ENCODE data around the gene TSPAN9.

Gene TSPAN9

GRCh38 chr12:3257411-3257810 lies 180.2 kb downstream of the TSPAN9 start:
- peak; percentile 29 to 68 (median 57) for DNase-seq

DNA sequence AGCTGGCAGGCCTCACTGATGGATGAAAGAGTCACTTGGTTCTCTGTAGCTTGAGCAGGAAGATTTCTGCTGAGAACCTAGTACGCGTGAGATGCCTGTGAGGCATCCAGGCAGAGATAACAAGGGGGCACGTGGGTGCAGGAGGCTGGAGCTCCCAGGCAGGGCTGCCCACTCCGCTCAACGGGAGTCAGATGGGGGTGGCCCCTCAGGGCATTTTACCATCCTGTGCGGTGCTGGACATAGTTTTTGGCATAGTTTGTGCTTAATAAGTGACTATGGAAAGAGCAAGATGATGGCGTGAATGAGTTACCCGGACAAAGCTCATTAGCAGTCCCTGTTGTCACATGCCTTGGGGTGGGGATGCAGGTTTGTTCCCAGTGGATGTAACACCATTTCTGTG lies 182.8 kb downstream of the TSPAN9 start:
- DNase-seq: no peak

DNA sequence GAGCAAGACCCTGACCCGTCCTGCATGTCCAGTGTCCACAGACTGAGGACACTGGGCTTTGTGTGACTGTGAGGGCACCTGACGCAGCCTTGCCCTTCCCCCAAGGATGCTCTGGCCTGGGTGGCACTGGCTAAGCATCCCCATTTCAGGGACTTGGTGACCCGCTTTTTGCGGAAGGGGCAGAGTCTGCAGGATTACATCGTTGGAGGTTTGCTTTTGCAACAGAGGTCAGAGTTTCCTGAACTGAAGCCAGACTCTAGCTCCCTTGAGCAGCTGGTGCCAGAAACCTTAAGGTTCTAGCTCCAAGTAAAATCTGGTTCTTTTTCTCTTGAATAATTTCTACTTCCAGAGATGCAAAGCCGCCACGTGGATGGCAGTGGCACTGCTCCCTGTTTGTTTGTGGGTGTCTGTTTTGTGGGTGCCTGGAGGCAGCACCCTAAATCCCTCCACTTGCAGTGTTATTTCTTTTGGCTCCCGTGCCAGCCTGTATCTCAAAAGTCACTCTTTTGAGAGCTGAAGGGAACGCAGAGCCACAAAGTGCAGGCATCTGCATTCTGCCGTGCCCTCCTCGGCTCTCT lies 184.7 kb downstream of the TSPAN9 start:
- DNase-seq: no peak

DNA sequence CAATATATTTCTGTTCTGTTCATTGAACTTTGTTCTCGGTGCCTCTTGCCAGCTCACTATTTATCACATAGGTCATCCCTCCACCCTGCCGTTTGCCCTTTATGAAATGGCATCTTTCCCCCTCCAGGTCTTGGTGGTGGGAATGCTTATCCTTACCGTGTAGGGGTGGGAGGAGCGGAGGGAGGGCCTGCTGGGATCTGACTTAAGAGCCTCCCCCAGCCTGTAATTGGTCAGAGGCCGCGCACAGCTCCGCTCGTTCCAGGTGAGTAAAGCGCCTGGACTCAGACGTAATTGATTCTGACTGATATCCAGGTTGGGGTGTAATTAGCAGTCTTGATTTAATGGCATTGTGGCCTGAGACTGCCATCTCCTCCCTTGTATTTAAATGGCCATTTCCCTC lies 185.3 kb downstream of the TSPAN9 start:
- DNase-seq: peak in 2 of 3 experiments; percentile 85 to 94

GRCh38 chr12:3263282-3263681 lies 186.1 kb downstream of the TSPAN9 start:
- DNase-seq: no peak

GRCh38 chr12:3263939-3264922 lies 187.1 kb downstream of the TSPAN9 start:
- DNase-seq: no peak

GRCh38 chr12:3265406-3265805 lies 188.2 kb downstream of the TSPAN9 start:
- DNase-seq: peak in 1 of 3 experiments; percentile 21

DNA sequence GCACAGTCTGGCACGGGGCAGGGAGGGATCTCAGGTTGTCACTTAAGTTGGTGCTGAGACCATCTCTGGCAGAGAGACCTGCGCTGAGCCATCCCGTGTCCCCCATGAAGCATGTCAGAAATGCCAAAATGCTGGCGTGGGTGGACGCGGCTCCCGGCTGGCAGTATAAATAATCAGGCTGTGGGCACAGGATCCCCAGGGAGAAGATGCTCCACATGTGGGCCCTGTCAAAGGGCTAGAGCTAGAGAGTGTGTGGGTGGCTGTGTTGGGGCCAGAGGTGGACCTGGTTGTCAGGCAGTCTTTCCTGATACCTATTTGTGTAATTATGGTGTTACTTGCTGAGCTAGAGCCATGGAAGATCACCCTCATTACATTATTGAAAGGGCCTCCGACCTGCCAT lies 189.5 kb downstream of the TSPAN9 start:
- DNase-seq: no peak

GRCh38 chr12:3267690-3268089 lies 190.5 kb downstream of the TSPAN9 start:
- no peak for DNase-seq

GRCh38 chr12:3269594-3269993 lies 192.4 kb downstream of the TSPAN9 start:
- DNase-seq: no peak

- no peak for DNase-seq
Measured at GRCh38 chr12:3271146-3271545, 194.0 kb downstream of the TSPAN9 start.

DNA sequence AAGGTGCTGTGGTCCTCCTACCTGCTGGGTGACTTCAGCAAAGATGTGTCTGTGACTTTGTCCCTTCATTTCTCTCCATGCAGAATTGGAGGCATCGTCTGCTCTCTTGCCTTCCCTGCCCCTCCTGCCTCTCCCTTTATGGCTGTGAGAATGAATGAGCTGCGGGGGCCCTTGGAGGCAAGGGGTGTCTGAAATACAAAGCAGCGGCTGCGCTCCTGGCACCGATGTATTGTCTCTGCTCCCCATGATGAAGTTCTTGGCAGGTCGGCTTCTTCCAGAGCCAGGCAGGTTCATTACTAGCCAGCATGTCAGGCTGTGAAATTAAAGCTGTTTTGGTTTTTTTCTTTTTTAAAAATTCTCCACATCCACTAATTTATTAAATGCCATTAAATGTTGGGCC lies 194.5 kb downstream of the TSPAN9 start:
- DNase-seq: no peak

- no peak for DNase-seq
Measured at GRCh38 chr12:3272958-3273357, 195.8 kb downstream of the TSPAN9 start.

GRCh38 chr12:3273409-3273853 lies 196.3 kb downstream of the TSPAN9 start:
- DNase-seq: no peak

DNA sequence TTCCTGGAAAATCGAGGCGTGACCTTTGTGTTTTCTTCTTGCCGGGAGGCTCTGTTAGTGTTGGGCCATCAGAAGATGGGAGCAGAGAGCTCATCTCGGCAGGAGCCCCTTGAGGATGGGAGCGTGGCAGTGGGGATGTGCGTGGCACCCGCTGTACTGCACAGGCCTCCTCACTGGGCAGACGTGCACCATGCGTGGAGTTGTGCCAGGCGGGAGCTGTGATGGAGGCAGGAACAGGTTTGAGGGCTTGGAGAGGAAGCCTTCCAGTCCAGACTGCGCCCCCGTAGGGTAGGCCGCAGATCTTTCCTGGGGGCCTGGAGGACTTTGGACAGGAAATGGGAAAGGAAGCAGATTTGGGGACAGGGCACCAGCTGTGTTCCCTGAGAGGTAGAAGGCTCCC lies 197.5 kb downstream of the TSPAN9 start:
- DNase-seq: no peak

DNA sequence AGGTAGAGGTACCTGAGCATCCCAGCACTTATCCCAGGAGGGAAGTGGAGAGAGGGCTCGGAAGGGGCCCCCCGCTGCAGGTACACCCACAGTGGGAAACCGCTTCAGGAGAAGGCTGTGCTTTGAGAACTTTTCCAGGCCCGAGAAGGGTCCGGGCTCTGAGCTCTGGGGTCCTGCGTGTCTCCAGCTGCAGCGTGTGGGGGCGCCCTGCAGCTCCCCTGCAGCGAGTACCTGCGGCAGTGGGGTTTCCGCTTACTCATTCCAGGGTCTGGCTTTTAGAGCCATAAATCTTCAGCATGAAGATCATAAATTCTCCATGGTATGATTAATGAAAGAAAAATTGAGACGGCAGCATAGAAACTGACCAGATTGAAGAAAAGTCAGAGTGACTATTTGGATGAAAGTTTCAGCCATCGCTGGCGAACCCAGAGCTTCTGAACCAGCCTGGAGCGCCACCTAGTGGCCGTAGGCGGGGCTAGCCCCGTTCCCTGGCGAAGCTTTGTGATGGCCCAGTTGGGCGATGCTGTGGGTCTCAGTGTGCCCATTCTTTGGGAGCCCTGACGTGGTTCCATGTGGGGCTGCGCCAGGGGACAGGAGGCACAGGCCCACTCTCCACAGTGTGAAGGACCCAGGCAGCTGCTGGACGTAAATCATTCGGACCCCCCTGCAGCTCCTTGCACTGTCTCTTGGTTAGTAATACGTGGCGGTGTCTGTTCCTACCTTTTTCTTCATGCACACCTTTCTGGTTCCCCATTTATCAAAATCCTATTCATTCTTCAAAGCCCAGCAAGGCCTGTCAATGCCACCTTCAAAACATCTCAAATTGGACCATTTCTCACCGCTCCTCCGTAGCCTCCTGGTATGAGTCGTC lies 198.2 kb downstream of the TSPAN9 start:
- DNase-seq: peak; percentile 61 to 79 (median 64)

DNA sequence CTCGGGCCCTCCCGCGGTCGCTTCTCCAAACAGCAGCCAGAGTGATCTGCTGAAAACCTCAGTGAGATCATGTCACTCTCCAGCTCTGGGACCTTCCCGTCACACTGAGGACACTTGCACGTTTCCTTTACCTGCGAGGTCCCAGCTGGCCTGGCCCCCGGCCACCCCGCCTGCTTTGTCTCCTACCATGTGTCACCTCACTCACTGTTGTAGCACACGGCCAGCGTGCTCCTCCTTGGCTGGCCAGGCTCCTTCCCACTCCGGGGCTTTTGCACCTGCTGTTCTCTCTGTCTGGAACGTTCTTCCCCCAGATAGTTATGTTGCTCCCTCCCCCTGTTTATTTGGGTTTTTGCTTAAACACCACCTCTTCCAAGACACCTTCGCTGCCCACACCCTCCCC lies 199.0 kb downstream of the TSPAN9 start:
- no peak for DNase-seq

DNA sequence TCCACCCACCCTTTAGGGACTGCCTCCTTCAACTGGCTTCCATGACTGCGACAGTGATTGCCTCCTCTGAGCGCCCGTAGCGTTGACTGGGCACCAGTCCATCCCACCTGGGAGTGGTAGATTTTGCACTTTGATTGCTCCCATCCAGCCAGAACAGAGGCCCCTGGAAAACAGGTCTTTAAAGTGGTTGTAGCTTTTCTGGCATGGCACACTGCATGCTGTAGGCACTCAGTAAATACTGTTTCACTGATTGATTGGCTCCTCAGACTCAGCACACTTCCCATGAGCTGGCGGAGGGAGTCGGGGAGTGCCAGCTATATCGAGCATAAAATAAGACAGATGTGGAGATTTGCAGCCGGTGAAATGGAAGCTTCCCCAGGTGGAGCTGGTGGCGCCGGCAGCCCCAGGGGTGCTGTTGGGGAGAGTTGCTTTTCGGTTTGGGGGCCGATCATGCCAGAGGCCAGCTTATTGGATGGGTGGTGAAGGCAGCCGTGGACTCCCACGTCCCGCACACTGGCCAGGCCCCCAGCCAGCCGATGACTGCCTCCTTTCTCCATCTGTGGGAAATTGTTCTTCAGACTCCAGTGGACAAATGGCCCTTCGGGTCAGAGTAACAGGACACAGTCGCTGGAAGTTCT lies 200.2 kb downstream of the TSPAN9 start:
- DNase-seq: no peak

DNA sequence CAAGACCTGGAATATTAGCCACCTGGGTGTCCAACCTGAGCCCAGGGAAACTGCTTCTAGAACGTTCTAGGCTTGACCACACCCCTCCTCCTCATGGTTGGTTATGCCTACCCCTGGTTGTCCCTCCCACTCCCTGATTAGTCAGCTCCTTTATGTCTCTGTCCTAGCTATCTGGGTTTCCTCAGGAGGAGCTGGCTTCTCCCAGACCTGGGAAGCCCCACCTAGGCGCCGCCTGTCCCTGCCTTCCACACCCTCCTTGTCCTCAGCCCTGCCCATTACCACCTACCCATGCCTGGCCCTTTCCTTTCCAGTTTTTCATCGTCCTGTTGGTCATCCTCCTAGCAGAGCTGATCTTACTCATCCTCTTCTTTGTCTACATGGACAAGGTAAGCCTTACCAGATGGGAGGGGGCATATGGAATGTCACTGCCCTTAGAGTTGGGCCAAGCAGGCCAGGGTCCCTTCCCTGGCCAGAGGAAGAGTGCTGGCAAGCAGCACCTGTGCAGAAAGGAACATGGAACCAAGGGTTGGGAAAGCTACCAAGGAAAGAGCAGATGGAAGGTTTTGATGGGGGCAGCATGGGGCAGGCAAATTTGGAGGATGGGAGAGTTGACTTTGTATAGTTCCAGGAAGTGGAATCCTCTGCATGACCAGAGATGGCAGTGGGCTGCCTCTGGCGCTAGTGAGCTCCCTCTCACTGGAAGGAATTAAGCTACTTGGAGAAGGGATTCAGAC lies 201.7 kb downstream of the TSPAN9 start:
- no peak for DNase-seq

- DNase-seq: no peak
Measured at GRCh38 chr12:3279415-3279780, 202.2 kb downstream of the TSPAN9 start.

DNA sequence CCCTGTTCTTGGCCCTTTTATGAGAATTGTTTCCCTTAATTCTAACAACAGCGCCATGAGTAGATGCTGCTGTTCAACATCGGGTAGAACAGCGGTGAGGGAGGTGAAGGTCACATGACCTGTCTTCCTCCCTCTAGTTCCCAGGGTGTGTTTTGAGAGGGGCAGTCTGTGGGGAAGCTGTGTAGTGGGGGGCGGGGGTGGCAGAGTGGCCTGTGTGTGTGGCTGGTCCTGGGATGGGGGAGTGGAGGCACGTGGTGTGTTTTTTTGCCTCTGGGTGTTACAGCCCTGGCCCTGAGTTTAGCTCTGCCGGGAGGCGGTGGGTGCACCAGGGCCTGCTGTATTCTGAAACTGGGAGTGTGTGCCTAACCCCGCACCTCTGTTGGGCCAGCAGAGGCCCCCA lies 202.7 kb downstream of the TSPAN9 start:
- DNase-seq: no peak

GRCh38 chr12:3280967-3281366 lies 203.8 kb downstream of the TSPAN9 start:
- no peak for DNase-seq
